Activated naive CD4-positive, alpha-beta T cell treated with anti-CD3 and anti-CD28 coated beads, Interleukin-2, amount 10 ng/mL, durations not matched to agents 7 days and 5 days (primary cell): ENCODE results near the gene DGKZ.
"Not testable (repeated sequence)": the region's sequence is repeated elsewhere in the genome, so short reads cannot be mapped to it uniquely, and the experiment has no call there.

Experiments
- CTCF ChIA-PET: fragments of 350-600 bp; sonication (Branson Sonifier 250); formaldehyde crosslinking; loops from one replicate; lab custom pipeline; 2021; ENCODE audit warnings: antibody characterized with exemption; lab: Charles Lee
- DNase-seq: peaks from one replicate; pipeline ENCODE4 v3.0.0-alpha.2; 2020
- H3K27ac Mint-ChIP-seq: one replicate; pipeline ENCODE4 v1.8.0; 2021; ENCODE audit warnings: mild to moderate bottlenecking, moderate library complexity, mixed read lengths
- H3K27me3 Mint-ChIP-seq: one replicate; pipeline ENCODE4 v1.8.0; 2021; ENCODE audit warnings: mild to moderate bottlenecking, mixed read lengths
- H3K36me3 Mint-ChIP-seq: one replicate; pipeline ENCODE4 v1.8.0; 2021; ENCODE audit warnings: mixed read lengths
- H3K4me1 Mint-ChIP-seq: one replicate; pipeline ENCODE4 v1.8.0; 2021; ENCODE audit warnings: mixed read lengths
- H3K4me3 Mint-ChIP-seq: one replicate; pipeline ENCODE4 v1.8.0; 2021; ENCODE audit warnings: mild to moderate bottlenecking, moderate library complexity, mixed read lengths
- H3K9me3 Mint-ChIP-seq: one replicate; pipeline ENCODE4 v1.8.0; 2021; ENCODE audit warnings: mixed read lengths

Gene DGKZ, protein sequence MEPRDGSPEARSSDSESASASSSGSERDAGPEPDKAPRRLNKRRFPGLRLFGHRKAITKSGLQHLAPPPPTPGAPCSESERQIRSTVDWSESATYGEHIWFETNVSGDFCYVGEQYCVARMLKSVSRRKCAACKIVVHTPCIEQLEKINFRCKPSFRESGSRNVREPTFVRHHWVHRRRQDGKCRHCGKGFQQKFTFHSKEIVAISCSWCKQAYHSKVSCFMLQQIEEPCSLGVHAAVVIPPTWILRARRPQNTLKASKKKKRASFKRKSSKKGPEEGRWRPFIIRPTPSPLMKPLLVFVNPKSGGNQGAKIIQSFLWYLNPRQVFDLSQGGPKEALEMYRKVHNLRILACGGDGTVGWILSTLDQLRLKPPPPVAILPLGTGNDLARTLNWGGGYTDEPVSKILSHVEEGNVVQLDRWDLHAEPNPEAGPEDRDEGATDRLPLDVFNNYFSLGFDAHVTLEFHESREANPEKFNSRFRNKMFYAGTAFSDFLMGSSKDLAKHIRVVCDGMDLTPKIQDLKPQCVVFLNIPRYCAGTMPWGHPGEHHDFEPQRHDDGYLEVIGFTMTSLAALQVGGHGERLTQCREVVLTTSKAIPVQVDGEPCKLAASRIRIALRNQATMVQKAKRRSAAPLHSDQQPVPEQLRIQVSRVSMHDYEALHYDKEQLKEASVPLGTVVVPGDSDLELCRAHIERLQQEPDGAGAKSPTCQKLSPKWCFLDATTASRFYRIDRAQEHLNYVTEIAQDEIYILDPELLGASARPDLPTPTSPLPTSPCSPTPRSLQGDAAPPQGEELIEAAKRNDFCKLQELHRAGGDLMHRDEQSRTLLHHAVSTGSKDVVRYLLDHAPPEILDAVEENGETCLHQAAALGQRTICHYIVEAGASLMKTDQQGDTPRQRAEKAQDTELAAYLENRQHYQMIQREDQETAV

DNA sequence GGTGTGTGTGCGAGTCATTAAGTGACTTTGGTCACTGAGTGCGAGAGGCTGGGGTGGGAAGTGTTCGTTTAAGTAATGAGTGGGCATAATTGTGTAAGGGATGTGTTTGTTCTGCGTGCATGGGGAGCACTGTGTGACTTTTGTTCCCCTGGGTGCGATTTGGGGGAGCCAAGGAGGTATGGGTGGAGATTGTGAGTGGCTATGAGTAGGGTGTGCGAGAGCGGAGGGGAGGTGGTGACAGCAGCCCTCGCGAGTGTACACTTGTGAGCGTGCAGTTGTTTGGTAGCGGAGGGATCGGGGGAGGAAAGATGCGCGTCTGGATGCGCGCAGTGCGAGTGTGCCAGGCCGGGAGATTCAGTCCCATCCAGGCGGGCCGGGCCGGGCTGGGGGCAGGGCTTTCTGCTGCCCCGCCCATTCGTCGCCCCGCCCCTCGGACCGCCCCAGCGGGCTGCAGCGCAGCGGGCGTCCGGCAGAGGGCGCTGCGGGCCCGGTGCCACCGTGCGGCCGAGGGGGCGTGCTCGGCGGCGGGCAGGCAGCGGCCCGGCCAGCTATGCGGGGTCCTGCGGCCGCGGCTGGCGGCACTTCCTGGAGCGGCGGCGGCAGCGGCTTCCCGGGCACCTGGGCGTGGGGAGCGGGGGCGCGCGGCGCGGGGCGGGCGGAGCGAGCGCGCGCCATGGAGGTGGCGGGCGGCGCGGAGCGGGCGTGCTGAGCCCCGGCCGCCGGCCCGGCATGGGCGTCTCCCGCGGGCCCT is at the start of gene DGKZ:
TSS of gene DGKZ (plus strand) at position 578 of the 751 bp plus-strand sequence. CDS start 197 bp downstream, outside the sequence.
- no peaks in the 10 kb centered on the region for H3K9me3 Mint-ChIP-seq
- CTCF ChIA-PET, result interaction anchor here (1.2 to 3.5 kb wide), 6 partner anchors 11 to 108 kb away, joined by 3 to 17 read pairs (median 6); no protein-coding TSS in a partner anchor
- peaks cover 81% of the 10 kb centered on the region for H3K4me1 Mint-ChIP-seq
- no peaks in the 10 kb centered on the region for H3K27me3 Mint-ChIP-seq
- H3K27ac Mint-ChIP-seq, result peak within 1 kb of the TSS; percentile 98
- peaks cover 34% of the 10 kb centered on the region for H3K36me3 Mint-ChIP-seq
- H3K4me3 Mint-ChIP-seq, result peak within 1 kb of the TSS; percentile 92
- DNase-seq, result peak; percentile 88

DNA sequence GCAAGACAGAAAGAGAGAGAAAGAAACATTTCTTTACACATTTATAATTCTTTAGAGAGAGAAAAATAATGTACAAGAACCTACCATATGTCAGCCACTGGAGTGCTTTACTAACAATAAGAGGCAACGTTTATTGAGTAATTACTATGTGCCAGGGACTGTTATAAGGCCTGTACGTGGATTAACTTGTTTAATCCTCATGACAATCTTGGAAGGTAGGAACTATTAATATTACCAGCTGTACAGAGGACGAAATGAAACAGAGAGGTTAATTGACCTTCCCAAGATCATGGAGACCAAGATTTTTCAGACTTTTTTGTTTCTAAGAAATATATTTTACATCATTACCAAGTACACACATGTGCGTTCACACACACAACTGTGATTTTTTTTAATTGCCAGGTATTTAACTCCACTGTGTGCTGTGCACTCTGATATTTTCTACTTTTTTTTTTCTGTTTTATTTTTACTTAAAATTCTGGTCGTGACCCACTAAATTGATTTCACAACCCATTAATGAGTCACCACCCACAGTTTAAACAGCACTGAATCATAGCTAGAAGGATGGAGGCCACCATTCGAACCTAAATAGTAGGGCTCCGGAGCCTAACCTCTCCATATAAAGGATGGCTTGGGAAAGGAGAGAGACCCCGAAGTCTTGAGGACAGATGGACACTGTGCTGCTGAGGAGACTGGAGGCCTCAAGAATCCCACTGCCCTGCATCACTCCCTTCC is 48.4 kb upstream of the DGKZ start:
- CTCF ChIA-PET, result interaction anchor here (1.6 to 2.3 kb wide), 2 partner anchors 10 to 17 kb away, joined by 5 to 12 read pairs; no protein-coding TSS in a partner anchor
- Mint-ChIP-seq H3K27me3 (peaks cover 53% of the 10 kb centered on the region), H3K4me1 (peaks cover 10% of the 10 kb centered on the region), H3K9me3 (no peaks in the 10 kb centered on the region), H3K36me3 (no peaks in the 10 kb centered on the region), H3K27ac (no peak overlapping the region), H3K4me3 (no peak overlapping the region)
- DNase-seq, result no peak

DNA sequence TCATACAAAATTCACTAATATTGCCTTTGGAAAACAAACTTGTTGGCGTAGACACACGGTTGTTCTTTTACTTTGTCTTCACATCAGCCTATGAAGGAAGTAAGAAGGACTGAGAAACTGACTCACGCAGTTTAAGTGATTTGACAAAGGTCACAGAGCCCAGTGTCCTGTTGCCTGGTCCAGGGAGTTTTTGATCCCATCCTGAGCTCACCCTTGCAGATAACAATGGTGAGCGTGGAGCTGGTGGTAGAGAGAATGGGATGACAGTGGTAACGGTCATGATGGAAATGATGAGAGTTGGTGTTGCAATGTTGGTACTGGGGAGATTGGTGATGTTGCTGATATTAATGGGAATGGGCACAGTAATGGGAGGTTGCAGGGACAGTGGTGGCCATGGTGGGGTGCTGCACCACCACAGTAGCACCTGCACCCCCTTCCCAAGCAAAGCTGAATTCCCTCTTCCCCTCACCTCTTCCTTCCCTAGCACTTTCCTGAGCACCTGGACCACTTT is 47.8 kb upstream of the DGKZ start:
- no peak for DNase-seq
- H3K9me3 Mint-ChIP-seq, result no peaks in the 10 kb centered on the region
- CTCF ChIA-PET, result interaction anchor here (1.6 to 2.3 kb wide), 2 partner anchors 9 to 16 kb away, joined by 5 to 12 read pairs; no protein-coding TSS in a partner anchor
- no peak overlapping the region for H3K4me3 Mint-ChIP-seq
- H3K4me1 Mint-ChIP-seq, result peaks cover 10% of the 10 kb centered on the region
- peaks cover 46% of the 10 kb centered on the region for H3K27me3 Mint-ChIP-seq
- H3K36me3 Mint-ChIP-seq, result no peaks in the 10 kb centered on the region
- no peak overlapping the region for H3K27ac Mint-ChIP-seq

- peaks cover 39% of the 10 kb centered on the region for H3K27me3 Mint-ChIP-seq
- H3K4me1 Mint-ChIP-seq, result peaks cover 10% of the 10 kb centered on the region
- no peak overlapping the region for H3K4me3 Mint-ChIP-seq
- H3K36me3 Mint-ChIP-seq, result no peaks in the 10 kb centered on the region
- H3K9me3 Mint-ChIP-seq, result no peaks in the 10 kb centered on the region
- CTCF ChIA-PET, result interaction anchor here (1.6 to 2.3 kb wide), 2 partner anchors 9 to 16 kb away, joined by 5 to 12 read pairs; no protein-coding TSS in a partner anchor
- DNase-seq, result no peak
- no peak overlapping the region for H3K27ac Mint-ChIP-seq
These were observed 47.0 kb upstream of the DGKZ start for GRCh38 chr11:46300270-46300669.

DNA sequence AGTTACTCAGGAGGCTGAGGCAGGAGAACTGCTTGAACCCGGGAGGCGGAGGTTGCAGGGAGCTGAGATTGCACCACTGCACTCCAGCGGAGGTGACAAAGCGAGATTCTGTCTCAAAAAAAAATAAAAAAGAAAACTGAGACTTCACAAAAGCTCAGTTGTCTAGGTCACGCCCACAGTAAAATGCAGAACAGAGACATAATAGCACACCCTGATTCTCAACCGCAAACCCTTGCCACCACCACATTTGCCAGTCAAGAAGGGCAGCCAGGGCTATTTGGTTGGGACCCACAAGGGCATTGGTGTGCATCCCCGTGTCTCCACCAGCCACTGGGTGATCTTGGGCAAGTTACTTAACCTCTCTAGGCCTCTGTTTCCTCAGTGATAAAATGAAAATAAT is 44.4 kb upstream of the DGKZ start:
- Mint-ChIP-seq H3K27ac (no peak overlapping the region), H3K9me3 (no peaks in the 10 kb centered on the region), H3K36me3 (no peaks in the 10 kb centered on the region), H3K4me3 (no peak overlapping the region), H3K27me3 (peaks cover 21% of the 10 kb centered on the region), H3K4me1 (no peaks in the 10 kb centered on the region)
- CTCF ChIA-PET, result no interaction called here
- DNase-seq, result no peak

DNA sequence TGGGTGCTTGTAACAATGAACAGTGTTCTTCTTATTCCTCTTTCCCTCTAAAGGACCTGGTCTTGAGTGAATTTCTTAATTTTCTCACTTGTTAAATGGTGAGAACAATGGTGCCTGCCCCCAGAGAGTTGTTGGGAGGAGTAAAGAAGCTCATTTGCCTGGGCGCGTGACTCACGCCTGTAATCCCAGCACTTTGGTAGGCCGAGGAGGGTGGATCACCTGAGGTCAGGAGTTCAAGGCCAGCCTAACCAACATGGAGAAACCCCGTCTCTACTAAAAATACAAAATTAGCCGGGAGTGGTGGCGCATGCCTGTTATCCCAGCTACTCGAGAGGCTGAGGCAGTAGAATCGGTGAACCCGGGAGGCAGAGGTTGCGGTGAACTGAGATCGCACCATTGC is 43.2 kb upstream of the DGKZ start:
- peaks cover 19% of the 10 kb centered on the region for H3K27me3 Mint-ChIP-seq
- H3K9me3 Mint-ChIP-seq, H3K27ac Mint-ChIP-seq, H3K4me3 Mint-ChIP-seq, H3K36me3 Mint-ChIP-seq, H3K4me1 Mint-ChIP-seq, DNase-seq: not testable (repeated sequence)
- CTCF ChIA-PET, result interaction anchor here (0.6 to 16.8 kb wide), 5 partner anchors 9 to 338 kb away, joined by 3 to 294 read pairs (median 3); no protein-coding TSS in a partner anchor

GRCh38 chr11:46304605-46305179 is 42.6 kb upstream of the DGKZ start:
- Mint-ChIP-seq H3K9me3 (no peaks in the 10 kb centered on the region), H3K27ac (no peak overlapping the region), H3K27me3 (peaks cover 15% of the 10 kb centered on the region), H3K4me1 (peaks cover 11% of the 10 kb centered on the region), H3K36me3 (no peaks in the 10 kb centered on the region), H3K4me3 (no peak overlapping the region)
- CTCF ChIA-PET, result interaction anchor here (0.6 to 16.8 kb wide), 4 partner anchors 9 to 64 kb away, joined by 3 to 294 read pairs (median 6); no protein-coding TSS in a partner anchor
- DNase-seq, result no peak

GRCh38 chr11:46305295-46305694 is 42.0 kb upstream of the DGKZ start:
- no peaks in the 10 kb centered on the region for H3K36me3 Mint-ChIP-seq
- CTCF ChIA-PET, result interaction anchor here (0.7 to 16.8 kb wide), 4 partner anchors 11 to 434 kb away, joined by 3 to 294 read pairs (median 22); no protein-coding TSS in a partner anchor
- H3K4me3 Mint-ChIP-seq, result no peak overlapping the region
- peaks cover 12% of the 10 kb centered on the region for H3K27me3 Mint-ChIP-seq
- H3K4me1 Mint-ChIP-seq, result peaks cover 17% of the 10 kb centered on the region
- no peaks in the 10 kb centered on the region for H3K9me3 Mint-ChIP-seq
- H3K27ac Mint-ChIP-seq, result no peak overlapping the region
- peak; percentile 36 for DNase-seq

DNA sequence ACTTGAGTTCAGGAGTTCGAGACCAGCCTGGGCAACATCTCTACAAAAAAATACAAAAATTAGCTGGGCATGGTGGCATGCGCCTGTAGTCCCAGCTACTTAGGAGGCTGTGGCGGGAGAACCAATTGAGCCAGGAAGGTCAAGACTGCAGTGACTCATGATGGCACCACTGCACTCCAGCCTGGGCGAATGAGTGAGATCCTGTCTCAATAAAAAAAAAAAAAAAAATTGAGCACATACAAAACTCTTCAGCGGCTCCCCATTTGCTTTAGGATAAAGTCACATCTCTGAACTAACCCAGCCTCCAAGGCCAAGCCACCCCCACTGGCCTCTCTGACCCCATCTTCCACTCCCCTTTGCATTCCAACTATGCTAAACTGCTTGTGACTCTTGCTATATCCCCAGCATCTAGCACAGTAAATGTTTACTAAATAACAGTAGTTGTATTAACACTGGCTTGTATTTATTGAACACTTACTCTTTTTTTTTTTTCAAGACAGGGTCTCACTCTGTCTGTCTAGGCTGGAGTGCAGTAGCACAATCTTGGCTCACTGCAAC is 40.9 kb upstream of the DGKZ start:
- Mint-ChIP-seq H3K9me3 (no peaks in the 10 kb centered on the region), H3K4me3 (no peak overlapping the region), H3K4me1 (peaks cover 20% of the 10 kb centered on the region), H3K27me3 (peaks cover 12% of the 10 kb centered on the region), H3K36me3 (no peaks in the 10 kb centered on the region), H3K27ac (no peak overlapping the region)
- DNase-seq, result no peak
- CTCF ChIA-PET, result interaction anchor here (0.7 to 16.8 kb wide), 7 partner anchors 11 to 435 kb away, joined by 3 to 294 read pairs (median 5); partner anchors contain the start of gene DGKZ

GRCh38 chr11:46307369-46307768 is 39.9 kb upstream of the DGKZ start:
- Mint-ChIP-seq H3K4me3 (no peak overlapping the region), H3K4me1 (peaks cover 20% of the 10 kb centered on the region), H3K9me3 (no peaks in the 10 kb centered on the region), H3K36me3 (no peaks in the 10 kb centered on the region), H3K27me3 (peaks cover 21% of the 10 kb centered on the region), H3K27ac (no peak overlapping the region)
- no peak for DNase-seq
- CTCF ChIA-PET, result interaction anchor here (0.8 to 16.8 kb wide), 12 partner anchors 8 to 342 kb away, joined by 3 to 294 read pairs (median 8); partner anchors contain the start of gene DGKZ

GRCh38 chr11:46307785-46308341 is 39.4 kb upstream of the DGKZ start:
- DNase-seq, result no peak
- Mint-ChIP-seq H3K9me3 (no peaks in the 10 kb centered on the region), H3K4me3 (no peak overlapping the region), H3K27ac (no peak overlapping the region), H3K4me1 (peaks cover 20% of the 10 kb centered on the region), H3K27me3 (peaks cover 24% of the 10 kb centered on the region), H3K36me3 (no peaks in the 10 kb centered on the region)
- CTCF ChIA-PET, result interaction anchor here (0.6 to 16.8 kb wide), 20 partner anchors 8 to 343 kb away, joined by 3 to 294 read pairs (median 6); no protein-coding TSS in a partner anchor
